ENCODE results near the gene SELENOW.
"Not testable (repeated sequence)": the region's sequence is repeated elsewhere in the genome, so short reads cannot be mapped to it uniquely, and the experiment has no call there.

The SELENOW gene

GRCh38 chr19:47756953-47757608 lies 21.4 kb upstream of the SELENOW start:
- no peak for DNase-seq (ENCODE audit: low read depth, low spot score)

- DNase-seq (ENCODE audit: low read depth, low spot score): no peak
These were observed 20.7 kb upstream of the SELENOW start for GRCh38 chr19:47757617-47758442.

GRCh38 chr19:47758443-47758804 lies 20.1 kb upstream of the SELENOW start:
- no peak for DNase-seq (ENCODE audit: low read depth, low spot score)

GRCh38 chr19:47760632-47760999 lies 17.9 kb upstream of the SELENOW start:
- DNase-seq (ENCODE audit: low read depth, low spot score): no peak

- no peak for DNase-seq (ENCODE audit: low read depth, low spot score)
These were observed 16.9 kb upstream of the SELENOW start for GRCh38 chr19:47761566-47761965.

- DNase-seq (ENCODE audit: low read depth, low spot score): no peak
These were observed 16.4 kb upstream of the SELENOW start for GRCh38 chr19:47762151-47762550.

- no peak for DNase-seq (ENCODE audit: low read depth, low spot score)
These were observed 15.7 kb upstream of the SELENOW start for GRCh38 chr19:47762615-47763308.

- DNase-seq (ENCODE audit: low read depth, low spot score): not testable (repeated sequence)
These were observed 13.8 kb upstream of the SELENOW start for GRCh38 chr19:47764705-47765104.

GRCh38 chr19:47765523-47766358 lies 12.8 kb upstream of the SELENOW start:
- no peak for DNase-seq (ENCODE audit: low read depth, low spot score)

- DNase-seq (ENCODE audit: low read depth, low spot score): no peak
These were observed 12.2 kb upstream of the SELENOW start for GRCh38 chr19:47766359-47766620.

- no peak for DNase-seq (ENCODE audit: low read depth, low spot score)
These were observed 11.8 kb upstream of the SELENOW start for GRCh38 chr19:47766670-47767069.

- DNase-seq (ENCODE audit: low read depth, low spot score): no peak
These were observed 11.2 kb upstream of the SELENOW start for GRCh38 chr19:47767349-47767748.

- DNase-seq (ENCODE audit: low read depth, low spot score): no peak
These were observed 9.9 kb upstream of the SELENOW start for GRCh38 chr19:47768604-47769003.

GRCh38 chr19:47769534-47769933 lies 9.0 kb upstream of the SELENOW start:
- no peak for DNase-seq (ENCODE audit: low read depth, low spot score)

GRCh38 chr19:47771291-47771690 lies 7.2 kb upstream of the SELENOW start:
- not testable (repeated sequence) for DNase-seq (ENCODE audit: low read depth, low spot score)

- DNase-seq (ENCODE audit: low read depth, low spot score): no peak
These were observed 1.9 kb upstream of the SELENOW start for GRCh38 chr19:47776568-47776967.

GRCh38 chr19:47777245-47778048 lies 1.1 kb upstream of the SELENOW start:
- DNase-seq (ENCODE audit: low read depth, low spot score): not testable (repeated sequence)

GRCh38 chr19:47778954-47779351 lies 450 bp downstream of the SELENOW start:
- no peak for DNase-seq (ENCODE audit: low read depth, low spot score)

- no peak for DNase-seq (ENCODE audit: low read depth, low spot score)
These were observed 1.2 kb downstream of the SELENOW start for GRCh38 chr19:47779524-47780214.

- DNase-seq (ENCODE audit: low read depth, low spot score): no peak
These were observed 1.7 kb downstream of the SELENOW start for GRCh38 chr19:47780215-47780551.
